HepG2 (cell line): ENCODE data around the gene FIBP. TPM values are rescaled to one million over a fixed set of nuclear protein-coding genes. Genes with fewer than 3 reads are reported as not detected.

Experiments used
- ATRX ChIP-seq: sonication (generic); formaldehyde crosslinking; IDR thresholded peaks from 2 replicates; pipeline ENCODE4 v1.4.0; 2020; ENCODE audit warnings: missing genetic modification reagents, borderline replicate concordance
- CBX1 ChIP-seq: IDR thresholded peaks from one replicate; pipeline ENCODE4 v1.6.1; 2016; ENCODE audit warnings: antibody characterized with exemption, low read depth
- ERF ChIP-seq: IDR thresholded peaks from 2 replicates; pipeline ENCODE4 v1.6.1; 2018; ENCODE audit warnings: missing biosample characterization, missing genetic modification reagents
- ETS1 ChIP-seq: sonication (generic); formaldehyde crosslinking; IDR thresholded peaks from 2 replicates; pipeline ENCODE4 v1.4.0; 2020; ENCODE audit warnings: missing genetic modification reagents
- MEIS1 ChIP-seq: sonication (generic); formaldehyde crosslinking; IDR thresholded peaks from 2 replicates; pipeline ENCODE4 v1.9.0; 2021; ENCODE audit warnings: mild to moderate bottlenecking, missing genetic modification reagents, moderate library complexity, borderline replicate concordance
- MIER3 ChIP-seq: IDR thresholded peaks from 2 replicates; pipeline ENCODE4 v1.6.1; 2016; ENCODE audit warnings: missing compliant biosample characterization, borderline replicate concordance
- MZF1 ChIP-seq: sonication (generic); formaldehyde crosslinking; IDR thresholded peaks from 2 replicates; pipeline ENCODE4 v1.8.1; 2023; ENCODE audit warnings: mild to moderate bottlenecking, missing genetic modification reagents, borderline replicate concordance
- NFE2 ChIP-seq: sonication (generic); formaldehyde crosslinking; IDR thresholded peaks from 2 replicates; pipeline ENCODE4 v1.4.0; 2020; ENCODE audit warnings: missing genetic modification reagents
- ONECUT2 ChIP-seq: sonication (generic); formaldehyde crosslinking; IDR thresholded peaks from 2 replicates; pipeline ENCODE4 v1.4.0; 2020; ENCODE audit warnings: missing genetic modification reagents
- PAWR ChIP-seq: sonication (generic); formaldehyde crosslinking; IDR thresholded peaks from 2 replicates; pipeline ENCODE4 v1.4.0; 2020; ENCODE audit warnings: missing genetic modification reagents, mild to moderate bottlenecking, borderline replicate concordance
- RARA ChIP-seq: IDR thresholded peaks from 2 replicates; pipeline ENCODE4 v1.6.1; 2016; ENCODE audit warnings: missing genetic modification reagents, missing compliant biosample characterization
- REXO4 ChIP-seq: sonication (generic); formaldehyde crosslinking; IDR thresholded peaks from 2 replicates; pipeline ENCODE4 v1.8.0; 2022; ENCODE audit warnings: missing genetic modification reagents, mild to moderate bottlenecking, borderline replicate concordance
- SAP130 ChIP-seq: IDR thresholded peaks from 2 replicates; pipeline ENCODE4 v1.6.1; 2016; ENCODE audit warnings: low read depth
- SIX4 ChIP-seq: sonication (generic); formaldehyde crosslinking; IDR thresholded peaks from 2 replicates; pipeline ENCODE4 v1.4.0; 2020; ENCODE audit warnings: missing genetic modification reagents
- SNAI1 ChIP-seq: sonication (generic); formaldehyde crosslinking; IDR thresholded peaks from 2 replicates; pipeline ENCODE4 v1.5.0; 2020; ENCODE audit warnings: mild to moderate bottlenecking, missing genetic modification reagents, borderline replicate concordance
- SRSF9 ChIP-seq: fragments of 200-400 bp; formaldehyde crosslinking; IDR thresholded peaks from 2 replicates; pipeline ENCODE4 v1.6.1; 2018; ENCODE audit warnings: borderline replicate concordance, mild to moderate bottlenecking, low read depth, low read length; ENCODE audit not compliant: insufficient read depth, poor library complexity, severe bottlenecking
- TRIM22 ChIP-seq: fragments of 450-650 bp; IDR thresholded peaks from 2 replicates; pipeline ENCODE4 v1.6.1; 2017
- ZEB1 ChIP-seq: IDR thresholded peaks from 2 replicates; pipeline ENCODE4 v1.6.1; 2012; ENCODE audit warnings: mild to moderate bottlenecking, low read depth, inconsistent platforms; ENCODE audit not compliant: insufficient replicate concordance
- ZNF124 ChIP-seq: sonication (generic); formaldehyde crosslinking; IDR thresholded peaks from 2 replicates; pipeline ENCODE4 v1.4.0; 2020; ENCODE audit warnings: missing genetic modification reagents
- ZNF230 ChIP-seq: sonication (generic); formaldehyde crosslinking; IDR thresholded peaks from 2 replicates; pipeline ENCODE4 v1.4.0; 2020; ENCODE audit warnings: mild to moderate bottlenecking, missing genetic modification reagents
- ZNF24 ChIP-seq: fragments of 450-650 bp; IDR thresholded peaks from 2 replicates; pipeline ENCODE4 v1.6.1; 2017; ENCODE audit warnings: antibody characterized with exemption, mild to moderate bottlenecking
- ZNF296 ChIP-seq: sonication (generic); formaldehyde crosslinking; conservative IDR thresholded peaks from 2 replicates; pipeline ENCODE4 v1.5.0; 2020; ENCODE audit warnings: mild to moderate bottlenecking, missing genetic modification reagents
- ZNF3 ChIP-seq: IDR thresholded peaks from 2 replicates; pipeline ENCODE4 v1.7.0; 2017; ENCODE audit warnings: inconsistent platforms
- ZNF430 ChIP-seq: sonication (generic); formaldehyde crosslinking; IDR thresholded peaks from 2 replicates; pipeline ENCODE4 v1.9.0; 2021; ENCODE audit warnings: mild to moderate bottlenecking, missing genetic modification reagents
- ZNF546 ChIP-seq: sonication (generic); formaldehyde crosslinking; conservative IDR thresholded peaks from 2 replicates; pipeline ENCODE4 v1.8.1; 2023; ENCODE audit warnings: mild to moderate bottlenecking, missing genetic modification reagents
- ZNF839 ChIP-seq: sonication (generic); formaldehyde crosslinking; IDR thresholded peaks from 2 replicates; pipeline ENCODE4 v1.4.0; 2020; ENCODE audit warnings: missing genetic modification reagents, mild to moderate bottlenecking, borderline replicate concordance
- polyA plus RNA-seq, 8 experiments: library from polyadenylated mRNA; depleted of rRNA in 3 of 8; stranded (reverse) in 7 of 8; unstranded in 1 of 8; fragments of >200 nt; fragmentation: Illumina TruSeq in 4 of 8; extraction: Trizol in 4 of 8; gene quantifications; 2 replicates each; pipeline versions ENCODE4 v1.2.1 to v1.2.3, GENCODE V29; 2011 to 2016; ENCODE audit warnings: low read depth in 4 of 8, missing spikeins in 1 of 8, mixed read lengths in 1 of 8; ENCODE audit not compliant: insufficient read depth in 1 of 8
- total RNA-seq, 5 experiments: library from RNA; depleted of rRNA; stranded (reverse); fragments of >200 nt; fragmentation: Illumina TruSeq; extraction: Trizol; gene quantifications; 2 replicates each; pipeline ENCODE4 v1.2.3, GENCODE V29; 2016; ENCODE audit warnings: low read depth in 1 of 5
- TF ChIP-seq, protein P1 (sequence below): sonication (generic); formaldehyde crosslinking; IDR thresholded peaks from 2 replicates; pipeline ENCODE4 v1.4.0; 2020; ENCODE audit warnings: missing genetic modification reagents
- TF ChIP-seq, protein P2 (sequence below): sonication (generic); formaldehyde crosslinking; IDR thresholded peaks from 2 replicates; pipeline ENCODE4 v1.8.1; 2023; ENCODE audit warnings: mild to moderate bottlenecking, moderate library complexity, missing genetic modification reagents

The FIBP gene
- total and polyA plus RNA-seq, 2 of the 13 experiments (the other 11 are each of a cell fraction or from before 2014, with no cell fraction given) = 42.9 to 62.1 TPM

- TF ChIP-seq ZNF296 (no peak), SIX4 (CRISPR knock-in tag) (peak; percentile 68; the same call in 1 of the 2 replicates), ATRX (no peak), ZEB1 (peak; percentile 52), PAWR (no peak), ZNF24 (no peak), ETS1 (CRISPR knock-in tag) (no peak), MEIS1 (CRISPR knock-in tag) (no peak), ZNF546 (CRISPR knock-in tag) (peak; percentile 80), SRSF9 (no peak), ONECUT2 (no peak), SNAI1 (0 out of 2 replicates have a peak, but pooled peaks have one; percentile 24), ZNF3 (CRISPR knock-in tag) (0 out of 2 replicates have a peak, but pooled peaks have one; percentile 25), ZNF230 (CRISPR knock-in tag) (no peak), SAP130 (CRISPR knock-in tag) (peak; percentile 86), ERF (CRISPR knock-in tag) (peak; percentile 78), CBX1 (peak; percentile 80), ZNF839 (no peak), ZNF124 (no peak), ZNF430 (CRISPR knock-in tag) (no peak), TRIM22 (no peak), MZF1 (no peak), RARA (0 out of 2 replicates have a peak, but pooled peaks have one; percentile 30), NFE2 (no peak), MIER3 (CRISPR knock-in tag) (peak; percentile 73; the same call in 1 of the 2 replicates), REXO4 (CRISPR knock-in tag) (no peak)
- TF ChIP-seq, protein P1, sequence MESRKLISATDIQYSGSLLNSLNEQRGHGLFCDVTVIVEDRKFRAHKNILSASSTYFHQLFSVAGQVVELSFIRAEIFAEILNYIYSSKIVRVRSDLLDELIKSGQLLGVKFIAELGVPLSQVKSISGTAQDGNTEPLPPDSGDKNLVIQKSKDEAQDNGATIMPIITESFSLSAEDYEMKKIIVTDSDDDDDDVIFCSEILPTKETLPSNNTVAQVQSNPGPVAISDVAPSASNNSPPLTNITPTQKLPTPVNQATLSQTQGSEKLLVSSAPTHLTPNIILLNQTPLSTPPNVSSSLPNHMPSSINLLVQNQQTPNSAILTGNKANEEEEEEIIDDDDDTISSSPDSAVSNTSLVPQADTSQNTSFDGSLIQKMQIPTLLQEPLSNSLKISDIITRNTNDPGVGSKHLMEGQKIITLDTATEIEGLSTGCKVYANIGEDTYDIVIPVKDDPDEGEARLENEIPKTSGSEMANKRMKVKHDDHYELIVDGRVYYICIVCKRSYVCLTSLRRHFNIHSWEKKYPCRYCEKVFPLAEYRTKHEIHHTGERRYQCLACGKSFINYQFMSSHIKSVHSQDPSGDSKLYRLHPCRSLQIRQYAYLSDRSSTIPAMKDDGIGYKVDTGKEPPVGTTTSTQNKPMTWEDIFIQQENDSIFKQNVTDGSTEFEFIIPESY (CRISPR knock-in tag) = peak; percentile 75
- TF ChIP-seq, protein P2, sequence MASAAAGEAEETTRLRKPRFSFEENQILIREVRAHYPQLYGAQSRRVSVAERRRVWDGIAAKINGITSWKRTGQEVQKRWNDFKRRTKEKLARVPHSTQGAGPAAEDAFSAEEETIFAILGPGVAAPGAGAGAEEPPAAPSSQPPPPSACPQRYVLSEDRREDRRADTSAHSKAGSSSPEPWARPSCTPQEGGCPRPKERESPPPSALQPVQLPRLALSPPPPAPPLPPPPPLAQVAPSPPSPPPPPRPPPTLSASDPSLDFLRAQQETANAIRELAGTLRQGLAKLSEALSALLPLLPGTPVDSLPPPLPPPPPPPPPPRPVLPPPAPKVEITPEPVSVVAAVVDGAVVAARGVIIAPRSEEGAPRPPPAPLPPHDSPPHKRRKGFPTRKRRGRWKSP (CRISPR knock-in tag) = no peak; the same call in 1 of the 2 replicates
These were observed 30.9 kb upstream of the FIBP start, which contains the start of gene DRAP1 (continued) for GRCh38 chr11:65919141-65919572.
